ENCODE measurements around the gene LONP1.
"Not testable (repeated sequence)": the region's sequence is repeated elsewhere in the genome, so short reads cannot be mapped to it uniquely, and the experiment has no call there.

Gene LONP1

DNA sequence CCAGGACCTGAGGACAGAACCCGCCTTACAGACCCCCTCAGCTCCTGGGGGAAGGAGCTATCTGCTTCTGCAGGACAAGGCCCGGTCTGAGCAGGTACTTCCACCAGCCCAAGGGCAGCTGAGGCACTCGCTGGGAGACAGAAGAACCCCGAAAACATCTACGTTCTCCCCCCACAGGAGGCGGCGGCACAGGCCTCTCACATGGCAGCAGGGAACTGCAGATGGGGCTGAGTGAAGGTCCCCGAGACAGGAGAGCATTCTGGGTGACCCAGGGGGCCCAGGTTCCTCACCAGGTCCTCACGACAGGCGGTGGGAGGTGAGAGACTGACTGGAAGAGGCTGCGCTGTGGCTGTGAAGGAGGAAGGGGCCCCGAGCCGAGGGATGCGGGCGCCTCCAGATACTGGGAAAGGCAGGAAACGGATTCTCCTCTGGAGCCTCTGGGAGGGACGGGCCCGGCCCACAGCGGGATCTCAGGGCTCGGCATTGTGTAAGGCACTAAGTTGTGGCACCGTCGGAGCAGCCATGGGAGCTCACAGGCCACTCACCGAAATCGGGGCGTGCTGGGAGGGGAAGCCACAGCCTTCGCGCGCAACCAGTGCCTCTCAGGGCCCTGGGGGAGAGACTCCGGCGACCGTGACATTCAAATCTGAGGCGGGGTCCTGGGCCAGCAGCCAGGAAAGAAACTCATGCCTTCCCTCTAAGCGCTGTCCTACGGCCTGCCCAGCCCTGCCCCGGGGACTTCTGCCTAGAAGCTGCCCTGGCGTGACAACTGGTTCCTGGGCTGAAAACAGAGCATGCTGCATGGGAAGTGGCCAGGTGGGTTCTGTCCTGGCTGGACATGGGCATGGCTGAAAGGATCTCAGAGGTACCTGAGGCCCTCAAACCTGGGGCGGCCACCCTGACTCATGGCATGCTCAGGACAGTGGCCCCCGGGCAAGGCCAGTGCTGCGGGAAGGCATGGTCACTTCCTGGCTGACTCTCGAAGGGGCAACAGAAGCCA lies 15.8 kb downstream of the LONP1 start:
- no peak overlapping the region for H3K27ac ChIP-seq (replicated peaks)
- TF ChIP-seq POLR2AphosphoS5 (IDR thresholded peaks at IDR 0.05; ENCODE audit: low read depth): no peak
- TF ChIP-seq, protein P1, sequence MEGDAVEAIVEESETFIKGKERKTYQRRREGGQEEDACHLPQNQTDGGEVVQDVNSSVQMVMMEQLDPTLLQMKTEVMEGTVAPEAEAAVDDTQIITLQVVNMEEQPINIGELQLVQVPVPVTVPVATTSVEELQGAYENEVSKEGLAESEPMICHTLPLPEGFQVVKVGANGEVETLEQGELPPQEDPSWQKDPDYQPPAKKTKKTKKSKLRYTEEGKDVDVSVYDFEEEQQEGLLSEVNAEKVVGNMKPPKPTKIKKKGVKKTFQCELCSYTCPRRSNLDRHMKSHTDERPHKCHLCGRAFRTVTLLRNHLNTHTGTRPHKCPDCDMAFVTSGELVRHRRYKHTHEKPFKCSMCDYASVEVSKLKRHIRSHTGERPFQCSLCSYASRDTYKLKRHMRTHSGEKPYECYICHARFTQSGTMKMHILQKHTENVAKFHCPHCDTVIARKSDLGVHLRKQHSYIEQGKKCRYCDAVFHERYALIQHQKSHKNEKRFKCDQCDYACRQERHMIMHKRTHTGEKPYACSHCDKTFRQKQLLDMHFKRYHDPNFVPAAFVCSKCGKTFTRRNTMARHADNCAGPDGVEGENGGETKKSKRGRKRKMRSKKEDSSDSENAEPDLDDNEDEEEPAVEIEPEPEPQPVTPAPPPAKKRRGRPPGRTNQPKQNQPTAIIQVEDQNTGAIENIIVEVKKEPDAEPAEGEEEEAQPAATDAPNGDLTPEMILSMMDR (IDR thresholded peaks at IDR 0.05; ENCODE audit: insufficient read depth, low read length): no peak
- TF ChIP-seq GABPA (IDR thresholded peaks at IDR 0.05; ENCODE audit: low read depth): no peak
- TF ChIP-seq, protein P2, sequence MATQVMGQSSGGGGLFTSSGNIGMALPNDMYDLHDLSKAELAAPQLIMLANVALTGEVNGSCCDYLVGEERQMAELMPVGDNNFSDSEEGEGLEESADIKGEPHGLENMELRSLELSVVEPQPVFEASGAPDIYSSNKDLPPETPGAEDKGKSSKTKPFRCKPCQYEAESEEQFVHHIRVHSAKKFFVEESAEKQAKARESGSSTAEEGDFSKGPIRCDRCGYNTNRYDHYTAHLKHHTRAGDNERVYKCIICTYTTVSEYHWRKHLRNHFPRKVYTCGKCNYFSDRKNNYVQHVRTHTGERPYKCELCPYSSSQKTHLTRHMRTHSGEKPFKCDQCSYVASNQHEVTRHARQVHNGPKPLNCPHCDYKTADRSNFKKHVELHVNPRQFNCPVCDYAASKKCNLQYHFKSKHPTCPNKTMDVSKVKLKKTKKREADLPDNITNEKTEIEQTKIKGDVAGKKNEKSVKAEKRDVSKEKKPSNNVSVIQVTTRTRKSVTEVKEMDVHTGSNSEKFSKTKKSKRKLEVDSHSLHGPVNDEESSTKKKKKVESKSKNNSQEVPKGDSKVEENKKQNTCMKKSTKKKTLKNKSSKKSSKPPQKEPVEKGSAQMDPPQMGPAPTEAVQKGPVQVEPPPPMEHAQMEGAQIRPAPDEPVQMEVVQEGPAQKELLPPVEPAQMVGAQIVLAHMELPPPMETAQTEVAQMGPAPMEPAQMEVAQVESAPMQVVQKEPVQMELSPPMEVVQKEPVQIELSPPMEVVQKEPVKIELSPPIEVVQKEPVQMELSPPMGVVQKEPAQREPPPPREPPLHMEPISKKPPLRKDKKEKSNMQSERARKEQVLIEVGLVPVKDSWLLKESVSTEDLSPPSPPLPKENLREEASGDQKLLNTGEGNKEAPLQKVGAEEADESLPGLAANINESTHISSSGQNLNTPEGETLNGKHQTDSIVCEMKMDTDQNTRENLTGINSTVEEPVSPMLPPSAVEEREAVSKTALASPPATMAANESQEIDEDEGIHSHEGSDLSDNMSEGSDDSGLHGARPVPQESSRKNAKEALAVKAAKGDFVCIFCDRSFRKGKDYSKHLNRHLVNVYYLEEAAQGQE (IDR thresholded peaks at IDR 0.05; ENCODE audit: insufficient replicate concordance, low read depth): no peak
- no peak for TF ChIP-seq SPI1 (IDR thresholded peaks at IDR 0.05; ENCODE audit: borderline replicate concordance, low read depth)
- no peak overlapping the region for H3K4me3 ChIP-seq (replicated peaks; ENCODE audit: insufficient read depth, low read length)
- no peaks in the 10 kb centered on the region for H3K27me3 ChIP-seq (ENCODE audit: insufficient read depth, poor library complexity, severe bottlenecking)
- DNase-seq (ENCODE audit: low read depth in 1 of 2, low spot score in 1 of 2): no peak

DNA sequence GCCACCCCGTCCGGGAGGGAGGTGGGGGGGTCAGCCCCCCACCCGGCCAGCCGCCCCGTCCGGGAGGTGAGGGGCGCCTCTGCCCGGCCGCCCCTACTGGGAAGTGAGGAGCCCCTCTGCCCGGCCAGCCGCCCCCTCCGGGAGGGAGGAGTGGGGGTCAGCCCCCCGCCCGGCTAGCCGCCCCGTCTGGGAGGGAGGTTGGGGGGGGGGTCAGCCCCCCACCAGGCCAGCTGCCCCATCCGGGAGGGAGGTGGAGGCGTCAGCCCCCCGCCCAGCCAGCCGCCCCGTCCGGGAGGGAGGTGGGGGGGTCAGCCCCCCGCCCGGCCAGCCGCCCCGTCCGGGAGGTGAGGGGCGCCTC lies 17.9 kb downstream of the LONP1 start:
- not testable (repeated sequence) for H3K27me3 ChIP-seq (ENCODE audit: insufficient read depth, poor library complexity, severe bottlenecking); H3K4me3 ChIP-seq (replicated peaks; ENCODE audit: insufficient read depth, low read length); DNase-seq (ENCODE audit: low read depth in 1 of 2, low spot score in 1 of 2); H3K27ac ChIP-seq (replicated peaks)

DNA sequence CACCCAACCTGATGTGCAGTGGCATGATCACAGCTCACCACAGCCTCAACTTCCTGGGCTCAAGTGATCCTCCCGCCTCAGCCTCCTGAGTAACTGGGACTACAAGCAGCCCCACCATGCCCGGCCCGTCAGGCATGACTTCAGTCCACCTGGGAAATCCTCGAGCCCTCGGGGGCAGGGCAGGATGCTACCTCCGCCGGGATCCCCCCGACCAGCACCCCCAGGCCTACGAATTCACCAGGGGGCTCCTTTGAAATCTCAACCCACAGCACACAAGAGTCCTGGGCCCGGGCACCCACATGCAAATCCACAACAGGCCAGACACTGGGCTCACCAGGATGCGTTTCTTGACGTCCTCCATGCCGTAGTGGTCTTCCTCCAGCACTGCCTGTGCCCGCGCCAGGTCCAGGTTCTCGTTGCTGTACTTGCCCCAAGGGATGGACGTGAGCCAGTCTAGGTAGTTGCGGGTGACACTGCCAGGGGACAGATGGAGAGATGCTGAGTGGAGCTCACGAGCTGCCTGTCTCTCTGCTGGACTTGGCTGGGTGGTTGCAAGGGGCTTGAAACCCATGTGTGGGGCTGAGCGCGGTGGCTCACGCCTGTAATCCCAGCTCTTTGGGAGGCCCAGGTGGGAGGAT lies 19.4 kb downstream of the LONP1 start:
- DNase-seq (ENCODE audit: low read depth in 1 of 2, low spot score in 1 of 2): no peak

More for the DNA sequence above, 19.4 kb downstream of the LONP1 start:
- Histone ChIP-seq H3K27me3 (ENCODE audit: insufficient read depth, poor library complexity, severe bottlenecking) (no peaks in the 10 kb centered on the region), H3K4me3 (replicated peaks; ENCODE audit: insufficient read depth, low read length) (no peak overlapping the region), H3K27ac (replicated peaks) (no peak overlapping the region)
- TF ChIP-seq GABPA (IDR thresholded peaks at IDR 0.05; ENCODE audit: low read depth) (no peak), POLR2AphosphoS5 (IDR thresholded peaks at IDR 0.05; ENCODE audit: low read depth) (no peak), SPI1 (IDR thresholded peaks at IDR 0.05; ENCODE audit: borderline replicate concordance, low read depth) (no peak)
- TF ChIP-seq, protein P1 (IDR thresholded peaks at IDR 0.05; ENCODE audit: insufficient read depth, low read length): no peak
- TF ChIP-seq, protein P2 (IDR thresholded peaks at IDR 0.05; ENCODE audit: insufficient replicate concordance, low read depth): no peak
